ENCODE measurements around the gene LRIT1. TPM values are rescaled to one million over a fixed set of nuclear protein-coding genes. Genes with fewer than 3 reads are reported as not detected.

The LRIT1 gene
- total and polyA plus RNA-seq, 2 experiments from 2014 or later = not detected

DNA sequence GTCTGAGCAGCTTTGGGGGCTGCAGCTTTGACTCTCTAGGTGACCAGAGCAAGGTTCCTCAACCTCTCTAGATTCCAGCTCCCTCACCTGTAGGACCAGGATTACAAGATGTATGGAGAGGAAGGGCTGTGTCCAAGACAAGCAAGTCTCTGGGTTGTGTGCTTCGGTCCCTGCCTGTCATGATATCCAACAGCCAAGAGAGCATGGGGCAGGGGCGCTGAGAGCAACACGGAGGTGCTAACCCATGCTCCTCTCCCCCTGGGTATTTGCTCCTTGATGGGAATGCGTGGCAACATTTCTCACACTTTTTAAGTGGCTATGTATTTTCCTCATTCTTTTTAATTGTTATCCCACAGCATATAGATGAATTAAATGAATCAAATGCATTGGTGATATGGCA lies 36.7 kb downstream of the LRIT1 start:
- H3K9me3 ChIP-seq (ENCODE audit: low read depth) = no peaks in the 10 kb centered on the region
- H3K27me3 ChIP-seq (replicated peaks; ENCODE audit: insufficient read depth) = peaks cover 6% of the 10 kb centered on the region
- DNase-seq = no peak
- H3K4me2 ChIP-seq (ENCODE audit: unreplicated experiment) = no peak overlapping the region
- 36 to 45% methylated on average over 4 of the region's 4 CpGs for WGBS, 2 experiments (ENCODE audit: low coverage in 1 of 2, low lambda C conversion rate in 2 of 2, missing lambda C conversion rate in 2 of 2)
- no peaks in the 10 kb centered on the region for H3F3A ChIP-seq (ENCODE audit: insufficient read depth)
- H3K4me3 ChIP-seq = no peak overlapping the region
- H3K9ac ChIP-seq = no peak overlapping the region
- H3K9me2 ChIP-seq (ENCODE audit: insufficient read depth) = no peaks in the 10 kb centered on the region
- TF ChIP-seq EZH2 (IDR thresholded peaks at IDR 0.05; ENCODE audit: insufficient read depth, poor library complexity, severe bottlenecking) = no peak
- TF ChIP-seq EZH2phosphoT487 (IDR thresholded peaks at IDR 0.05; ENCODE audit: insufficient read depth, low read depth) = no peak
- H3K36me3 ChIP-seq (ENCODE audit: low read depth) = no peaks in the 10 kb centered on the region
- no peak overlapping the region for H3K27ac ChIP-seq
- in situ Hi-C loops (cut with MboI) = no loop called here
- no peaks in the 10 kb centered on the region for H4K20me1 ChIP-seq (ENCODE audit: insufficient read depth)
- H3K79me2 ChIP-seq (ENCODE audit: insufficient read depth) = no peaks in the 10 kb centered on the region
- H3K4me1 ChIP-seq (ENCODE audit: insufficient read depth) = no peaks in the 10 kb centered on the region
- H2AFZ ChIP-seq = no peak overlapping the region

DNA sequence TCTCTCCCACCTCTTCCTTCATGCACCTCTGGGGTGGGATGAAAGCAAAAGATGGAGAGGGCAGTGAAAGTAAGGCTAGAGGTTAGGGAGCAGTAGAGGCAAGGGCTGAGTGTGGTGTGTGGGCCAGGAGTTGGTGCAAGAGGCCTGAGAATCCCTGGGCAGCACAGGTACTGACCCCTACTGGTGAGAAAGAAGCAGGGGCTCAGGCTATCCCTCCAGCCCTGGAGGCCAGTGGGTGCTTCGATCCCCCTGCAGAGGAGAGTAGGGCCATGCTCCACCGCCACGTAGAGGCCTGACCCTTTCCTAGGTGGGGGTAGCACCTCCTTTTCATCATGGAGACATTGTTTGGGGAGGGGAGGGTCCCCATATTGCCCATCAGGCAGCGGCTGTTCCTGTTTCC lies 37.2 kb downstream of the LRIT1 start:
- H3K9ac ChIP-seq = no peak overlapping the region
- H3K4me2 ChIP-seq (ENCODE audit: unreplicated experiment) = no peak overlapping the region
- H3K27me3 ChIP-seq (replicated peaks; ENCODE audit: insufficient read depth) = peaks cover 3% of the 10 kb centered on the region; the same call in 1 of the 2 replicates
- no peaks in the 10 kb centered on the region for H3K36me3 ChIP-seq (ENCODE audit: low read depth)
- no peak overlapping the region for H3K4me3 ChIP-seq
- H3K27ac ChIP-seq = no peak overlapping the region
- TF ChIP-seq EZH2phosphoT487 (IDR thresholded peaks at IDR 0.05; ENCODE audit: insufficient read depth, low read depth) (no peak), EZH2 (IDR thresholded peaks at IDR 0.05; ENCODE audit: insufficient read depth, poor library complexity, severe bottlenecking) (no peak)
- H3K9me3 ChIP-seq (ENCODE audit: low read depth) = no peaks in the 10 kb centered on the region
- H4K20me1 ChIP-seq (ENCODE audit: insufficient read depth) = no peaks in the 10 kb centered on the region
- no peaks in the 10 kb centered on the region for H3K4me1 ChIP-seq (ENCODE audit: insufficient read depth)
- no peak overlapping the region for H2AFZ ChIP-seq
- H3F3A ChIP-seq (ENCODE audit: insufficient read depth) = no peaks in the 10 kb centered on the region
- no peaks in the 10 kb centered on the region for H3K79me2 ChIP-seq (ENCODE audit: insufficient read depth)
- in situ Hi-C loops (cut with MboI) = no loop called here
- H3K9me2 ChIP-seq (ENCODE audit: insufficient read depth) = no peaks in the 10 kb centered on the region
- DNase-seq = peak; percentile 18
- WGBS, 2 experiments (ENCODE audit: low coverage in 1 of 2, low lambda C conversion rate in 2 of 2, missing lambda C conversion rate in 2 of 2) = 62 to 86% methylated on average over 4 of the region's 4 CpGs

DNA sequence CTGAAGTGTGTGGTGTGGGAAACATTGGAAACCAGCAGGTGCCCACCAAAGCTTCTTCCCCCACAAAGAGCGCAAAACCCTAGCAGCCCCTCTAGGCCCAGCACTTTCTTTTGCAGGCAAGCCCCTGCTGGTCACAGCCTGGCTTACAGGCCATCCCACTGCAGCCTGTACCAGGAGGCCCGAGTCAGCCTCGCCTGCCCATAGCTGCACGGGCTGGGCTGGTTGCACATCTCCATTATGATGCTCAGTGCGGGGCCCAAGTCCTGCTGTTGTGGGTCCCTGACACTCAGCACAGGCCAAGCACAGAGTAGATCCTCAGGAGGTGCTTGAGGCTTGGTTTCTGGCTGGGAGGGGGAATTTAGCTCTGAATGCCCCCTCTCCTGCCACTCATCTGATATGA lies 39.0 kb downstream of the LRIT1 start:
- Histone ChIP-seq H2AFZ (no peak overlapping the region), H3F3A (ENCODE audit: insufficient read depth) (no peaks in the 10 kb centered on the region), H3K27me3 (replicated peaks; ENCODE audit: insufficient read depth) (peaks cover 4% of the 10 kb centered on the region; the same call in 1 of the 2 replicates), H3K9ac (no peak overlapping the region), H3K27ac (no peak overlapping the region), H3K4me2 (ENCODE audit: unreplicated experiment) (no peak overlapping the region), H3K9me2 (ENCODE audit: insufficient read depth) (no peaks in the 10 kb centered on the region), H3K4me3 (no peak overlapping the region), H3K79me2 (ENCODE audit: insufficient read depth) (no peaks in the 10 kb centered on the region), H3K9me3 (ENCODE audit: low read depth) (no peaks in the 10 kb centered on the region), H4K20me1 (ENCODE audit: insufficient read depth) (no peaks in the 10 kb centered on the region), H3K36me3 (ENCODE audit: low read depth) (no peaks in the 10 kb centered on the region), H3K4me1 (ENCODE audit: insufficient read depth) (no peaks in the 10 kb centered on the region)
- in situ Hi-C loops (cut with MboI) = no loop called here
- WGBS, 2 experiments (ENCODE audit: low coverage in 1 of 2, low lambda C conversion rate in 2 of 2, missing lambda C conversion rate in 2 of 2) = 63 to 64% methylated on average over 5 of the region's 5 CpGs
- TF ChIP-seq EZH2 (IDR thresholded peaks at IDR 0.05; ENCODE audit: insufficient read depth, poor library complexity, severe bottlenecking) (no peak), EZH2phosphoT487 (IDR thresholded peaks at IDR 0.05; ENCODE audit: insufficient read depth, low read depth) (no peak)
- no peak for DNase-seq

DNA sequence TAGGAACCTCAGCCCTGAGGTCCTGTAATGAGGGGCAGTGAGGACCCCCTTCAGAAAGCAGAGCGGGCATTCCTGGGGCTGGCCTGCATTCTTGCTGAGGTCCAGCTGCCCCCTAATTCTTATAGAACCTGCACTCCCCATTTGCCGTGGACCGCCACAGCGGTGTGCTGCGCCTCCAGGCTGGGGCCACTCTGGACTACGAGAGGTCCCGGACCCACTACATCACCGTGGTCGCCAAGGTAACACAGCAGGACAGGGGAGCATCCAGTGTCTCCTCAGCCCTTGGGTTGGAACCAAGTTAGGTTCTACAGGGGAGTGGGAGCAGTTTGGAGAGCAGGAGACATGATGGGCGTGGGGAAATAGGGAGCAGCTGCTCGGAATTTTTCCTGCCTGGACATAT lies 39.7 kb downstream of the LRIT1 start:
- no peaks in the 10 kb centered on the region for H3K79me2 ChIP-seq (ENCODE audit: insufficient read depth)
- in situ Hi-C loops (cut with MboI) = no loop called here
- 54 to 58% methylated on average over 11 of the region's 11 CpGs for WGBS, 2 experiments (ENCODE audit: low coverage in 1 of 2, low lambda C conversion rate in 2 of 2, missing lambda C conversion rate in 2 of 2)
- H3K9ac ChIP-seq = no peak overlapping the region
- H3K36me3 ChIP-seq (ENCODE audit: low read depth) = no peaks in the 10 kb centered on the region
- TF ChIP-seq EZH2 (IDR thresholded peaks at IDR 0.05; ENCODE audit: insufficient read depth, poor library complexity, severe bottlenecking) = no peak
- TF ChIP-seq EZH2phosphoT487 (IDR thresholded peaks at IDR 0.05; ENCODE audit: insufficient read depth, low read depth) = no peak
- no peaks in the 10 kb centered on the region for H3K9me2 ChIP-seq (ENCODE audit: insufficient read depth)
- no peaks in the 10 kb centered on the region for H4K20me1 ChIP-seq (ENCODE audit: insufficient read depth)
- H3F3A ChIP-seq (ENCODE audit: insufficient read depth) = no peaks in the 10 kb centered on the region
- no peak overlapping the region for H3K27ac ChIP-seq
- no peaks in the 10 kb centered on the region for H3K9me3 ChIP-seq (ENCODE audit: low read depth)
- no peak for DNase-seq
- H3K4me2 ChIP-seq (ENCODE audit: unreplicated experiment) = no peak overlapping the region
- peaks cover 9% of the 10 kb centered on the region; the same call in 1 of the 2 replicates for H3K27me3 ChIP-seq (replicated peaks; ENCODE audit: insufficient read depth)
- no peaks in the 10 kb centered on the region for H3K4me1 ChIP-seq (ENCODE audit: insufficient read depth)
- no peak overlapping the region for H3K4me3 ChIP-seq
- H2AFZ ChIP-seq = no peak overlapping the region

DNA sequence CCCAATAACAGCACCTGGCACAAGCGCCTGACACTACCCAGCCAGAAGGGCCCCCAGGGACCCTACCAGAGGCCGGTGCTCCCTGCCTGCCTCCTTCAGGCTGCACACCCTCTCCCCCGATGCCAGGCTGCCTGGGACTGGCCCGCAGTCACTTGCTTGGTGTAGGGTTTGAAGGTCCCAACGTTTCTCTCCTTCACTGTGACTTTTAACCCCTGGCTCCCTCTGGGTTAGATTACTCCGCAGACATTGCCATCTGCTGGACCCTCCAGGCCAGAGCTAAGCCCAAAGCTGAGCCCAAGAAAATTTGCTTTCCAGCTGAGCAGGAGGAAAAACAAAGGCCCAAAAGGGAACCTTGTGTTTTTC lies 40.1 kb downstream of the LRIT1 start:
- Histone ChIP-seq H3K9me2 (ENCODE audit: insufficient read depth) (no peaks in the 10 kb centered on the region), H2AFZ (no peak overlapping the region), H3K79me2 (ENCODE audit: insufficient read depth) (no peaks in the 10 kb centered on the region), H3F3A (ENCODE audit: insufficient read depth) (no peaks in the 10 kb centered on the region), H3K4me1 (ENCODE audit: insufficient read depth) (no peaks in the 10 kb centered on the region), H3K4me3 (no peak overlapping the region), H3K9me3 (ENCODE audit: low read depth) (no peaks in the 10 kb centered on the region), H3K4me2 (ENCODE audit: unreplicated experiment) (no peak overlapping the region), H3K9ac (no peak overlapping the region), H3K27me3 (replicated peaks; ENCODE audit: insufficient read depth) (peaks cover 11% of the 10 kb centered on the region), H3K27ac (no peak overlapping the region), H4K20me1 (ENCODE audit: insufficient read depth) (no peaks in the 10 kb centered on the region), H3K36me3 (ENCODE audit: low read depth) (no peaks in the 10 kb centered on the region)
- WGBS, 2 experiments (ENCODE audit: low coverage in 1 of 2, low lambda C conversion rate in 2 of 2, missing lambda C conversion rate in 2 of 2) = 38 to 43% methylated on average over 6 of the region's 6 CpGs
- in situ Hi-C loops (cut with MboI) = no loop called here
- DNase-seq = no peak
- TF ChIP-seq EZH2 (IDR thresholded peaks at IDR 0.05; ENCODE audit: insufficient read depth, poor library complexity, severe bottlenecking) (no peak), EZH2phosphoT487 (IDR thresholded peaks at IDR 0.05; ENCODE audit: insufficient read depth, low read depth) (no peak)

Measured in GM23248 (cell line).